Panc1 (cell line): ENCODE measurements around the gene ITGBL1. TPM values are rescaled to one million over a fixed set of nuclear protein-coding genes. Genes with fewer than 3 reads are reported as not detected.

Source experiments
- ATAC-seq: fragments of 200-7000 bp; cut with Tn5 transposase; 2 replicates; pipeline ENCODE4 v1.9.1; 2020; ENCODE audit warnings: mild to moderate bottlenecking, moderate library complexity
- Bru-seq: library from RNA; stranded (reverse); fragments of 400-500 nt; gene quantifications from one replicate; lab custom pipeline; 2021; lab: Mats Ljungman, UMichigan
- BruChase-seq, 2 experiments: library from RNA; stranded (reverse); fragments of 400-500 nt; gene quantifications; one replicate each; lab custom pipeline; 2021; lab: Mats Ljungman, UMichigan
- BruUV-seq: library from RNA; stranded (reverse); fragments of 400-500 nt; replicated peaks from 2 replicates; lab custom pipeline; 2021; lab: Mats Ljungman, UMichigan
- CTCF ChIA-PET: fragments of 300-600 bp; sonication (Branson Sonifier 250); formaldehyde crosslinking; loops from one replicate; lab custom pipeline; 2022; ENCODE audit warnings: antibody characterized with exemption; lab: Charles Lee
- POLR2A ChIA-PET: fragments of 300-600 bp; sonication (Branson Sonifier 250); formaldehyde crosslinking; loops from one replicate; lab custom pipeline; 2022; ENCODE audit warnings: antibody characterized with exemption; lab: Charles Lee
- DNase-seq: peaks from one replicate; pipeline ENCODE4 v3.0.0-alpha.2; 2010; ENCODE audit warnings: low read depth, low spot score
- H3K27ac ChIP-seq: 2 replicates; pipeline ENCODE4 v1.5.1; 2011; ENCODE audit warnings: mild to moderate bottlenecking, low read length, inconsistent platforms
- H3K27me3 ChIP-seq: fragments of 200-500 bp; sonication (Bioruptor generic); 2 replicates; pipeline ENCODE4 v1.6.0; 2014; ENCODE audit warnings: low read length, inconsistent platforms; ENCODE audit not compliant: control insufficient read depth, insufficient read depth
- H3K36me3 ChIP-seq: fragments of 200-500 bp; sonication (Bioruptor generic); 2 replicates; pipeline ENCODE4 v1.5.1; 2014; ENCODE audit warnings: inconsistent platforms, mild to moderate bottlenecking, low read length, moderate library complexity; ENCODE audit not compliant: control insufficient read depth, insufficient read depth
- H3K4me1 ChIP-seq: 2 replicates; pipeline ENCODE4 v1.5.1; 2011; ENCODE audit warnings: inconsistent platforms, mild to moderate bottlenecking, low read length, moderate library complexity; ENCODE audit not compliant: control insufficient read depth, insufficient read depth
- H3K4me3 ChIP-seq, 2 experiments: 2 replicates each; pipeline ENCODE4 v1.5.1; 2011 to 2012; ENCODE audit warnings: low read depth in 2 of 2, low read length in 2 of 2, mild to moderate bottlenecking in 2 of 2, inconsistent platforms in 1 of 2, moderate library complexity in 1 of 2
- H3K9me3 ChIP-seq: fragments of 200-500 bp; sonication (Bioruptor generic); 2 replicates; pipeline ENCODE4 v1.5.1; 2014; ENCODE audit warnings: low read depth, mild to moderate bottlenecking, inconsistent platforms, low read length, moderate library complexity; ENCODE audit not compliant: control insufficient read depth, insufficient read depth
- CTCF ChIP-seq: fragments of 450-650 bp; IDR thresholded peaks from 2 replicates; pipeline ENCODE4 v1.5.1; 2017; ENCODE audit warnings: mild to moderate bottlenecking
- POLR2AphosphoS5 ChIP-seq: IDR thresholded peaks from 2 replicates; pipeline ENCODE4 v1.6.1; 2012; ENCODE audit warnings: mild to moderate bottlenecking, low read depth, low read length, moderate library complexity
- SIN3A ChIP-seq: IDR thresholded peaks from 2 replicates; pipeline ENCODE4 v1.6.1; 2012; ENCODE audit warnings: low read depth, mild to moderate bottlenecking, low read length, moderate library complexity, borderline replicate concordance; ENCODE audit not compliant: insufficient read depth
- TCF7L2 ChIP-seq: IDR thresholded peaks from 2 replicates; pipeline ENCODE4 v1.6.1; 2011; ENCODE audit warnings: mild to moderate bottlenecking, low read depth, low read length, inconsistent platforms
- in situ Hi-C: cut with HindIII; loops from 2 replicates; pipeline ENCODE4 v1.10.0; 2016; ENCODE audit warnings: low sequenced_read_pairs, low pct_unique_long_range_greater_than_20kb
- intact Hi-C: fragments of 100-400 bp; cut with micrococcal nuclease; formaldehyde crosslinking; loops from one replicate; pipeline ENCODE4 v1.10.0; 2022; ENCODE audit not compliant: unreplicated experiment
- long read RNA-seq: library from polyadenylated mRNA; unstranded; transcript quantifications from one replicate; pipeline ENCODE4 v2.0.0, GENCODE V29; 2021; ENCODE audit not compliant: unreplicated experiment
- polyA plus RNA-seq: library from polyadenylated mRNA; unstranded; fragments of >200 nt; gene quantifications from one replicate; pipeline ENCODE4 v1.2.1, GENCODE V29; 2012; ENCODE audit warnings: missing spikeins; ENCODE audit not compliant: insufficient read length
- total RNA-seq: library from RNA; stranded (reverse); gene quantifications from one replicate; pipeline ENCODE4 v1.2.1, GENCODE V29; 2021; ENCODE audit not compliant: unreplicated experiment
- TF ChIP-seq, protein P1 (sequence below), 2 experiments: IDR thresholded peaks; 2 replicates each; pipeline ENCODE4 v1.6.1; 2011 to 2012; ENCODE audit warnings: low read depth in 2 of 2, control low read depth in 1 of 2, low read length in 1 of 2, mild to moderate bottlenecking in 1 of 2, moderate library complexity in 1 of 2; ENCODE audit not compliant: insufficient read depth in 1 of 2

ITGBL1 gene
- total RNA-seq (14.3 TPM), Bru-seq, nascent RNA (percentile 60 among the genes with signal in this experiment), BruChase-seq, experiment 1, labeled RNA remaining after a 2-hour chase (percentile 49 among the genes with signal in this experiment), BruChase-seq, experiment 2, labeled RNA remaining after a 6-hour chase (percentile 46 among the genes with signal in this experiment)
- 10.1 TPM for polyA plus RNA-seq
- long read RNA-seq, transcript ITGBL1-202 (11 exons, 2,494 nt): major isoform, 12 of 40 reads
- long read RNA-seq, partial matches to known transcripts: 10 of 40 reads
- long read RNA-seq, other reads (novel, unspliced or antisense): 18 of 40 reads

DNA sequence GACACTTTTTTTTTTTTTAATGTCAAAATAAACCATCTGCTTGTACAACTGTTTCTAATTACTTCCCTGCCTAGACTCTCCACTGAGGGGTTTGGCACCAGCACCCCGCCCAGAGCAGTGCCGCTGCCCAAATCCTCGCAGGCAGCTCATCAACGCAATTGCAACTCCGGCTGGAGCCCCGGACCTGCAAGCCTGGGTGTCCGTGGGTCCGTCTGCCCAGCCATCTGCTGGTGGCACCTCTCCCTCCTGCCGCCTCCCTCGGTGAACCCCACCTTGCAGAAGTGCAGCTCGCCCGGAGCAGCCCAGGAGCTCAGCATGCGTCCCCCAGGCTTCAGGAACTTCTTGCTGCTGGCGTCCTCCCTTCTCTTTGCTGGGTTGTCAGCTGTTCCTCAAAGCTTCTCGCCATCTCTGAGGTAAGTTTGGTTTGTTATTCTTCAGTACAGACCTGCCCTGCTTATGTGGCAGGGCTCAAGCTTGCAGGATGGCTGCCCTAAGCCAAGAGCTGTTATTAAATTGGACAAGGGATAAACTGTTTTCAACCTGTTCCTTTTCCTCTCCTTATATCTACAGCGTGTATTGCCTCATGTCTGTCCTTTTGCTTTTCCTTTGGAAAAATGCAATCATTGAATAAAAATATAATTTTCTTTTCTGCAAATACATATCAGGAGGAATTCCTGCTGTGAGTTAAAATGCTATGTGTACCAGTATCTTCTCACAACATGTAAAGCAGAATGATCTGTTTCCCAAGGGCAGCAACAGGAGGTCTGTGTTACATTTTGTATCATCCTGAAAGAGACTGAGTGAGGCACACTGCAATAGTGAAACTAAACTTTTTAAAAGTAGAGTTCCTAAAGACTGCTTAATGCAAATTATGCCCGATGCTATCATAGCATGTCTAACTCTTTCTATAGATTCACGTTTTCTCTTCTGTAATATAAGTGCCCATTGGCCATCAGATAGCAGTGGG lies at the start of gene ITGBL1:
TSS of gene ITGBL1 (plus strand) at position 157 of the 967 bp plus-strand sequence. CDS start at position 316, 159 bp downstream.
- in situ Hi-C loops (no loop called here), intact Hi-C loops (loop anchor here (5.0 kb wide), 1 partner anchor 306 kb away; no protein-coding TSS in a partner anchor)
- TF ChIP-seq POLR2AphosphoS5: no peak
- TF ChIP-seq TCF7L2: no peak
- TF ChIP-seq SIN3A: no peak
- no peak for TF ChIP-seq CTCF
- TF ChIP-seq, protein P1, sequence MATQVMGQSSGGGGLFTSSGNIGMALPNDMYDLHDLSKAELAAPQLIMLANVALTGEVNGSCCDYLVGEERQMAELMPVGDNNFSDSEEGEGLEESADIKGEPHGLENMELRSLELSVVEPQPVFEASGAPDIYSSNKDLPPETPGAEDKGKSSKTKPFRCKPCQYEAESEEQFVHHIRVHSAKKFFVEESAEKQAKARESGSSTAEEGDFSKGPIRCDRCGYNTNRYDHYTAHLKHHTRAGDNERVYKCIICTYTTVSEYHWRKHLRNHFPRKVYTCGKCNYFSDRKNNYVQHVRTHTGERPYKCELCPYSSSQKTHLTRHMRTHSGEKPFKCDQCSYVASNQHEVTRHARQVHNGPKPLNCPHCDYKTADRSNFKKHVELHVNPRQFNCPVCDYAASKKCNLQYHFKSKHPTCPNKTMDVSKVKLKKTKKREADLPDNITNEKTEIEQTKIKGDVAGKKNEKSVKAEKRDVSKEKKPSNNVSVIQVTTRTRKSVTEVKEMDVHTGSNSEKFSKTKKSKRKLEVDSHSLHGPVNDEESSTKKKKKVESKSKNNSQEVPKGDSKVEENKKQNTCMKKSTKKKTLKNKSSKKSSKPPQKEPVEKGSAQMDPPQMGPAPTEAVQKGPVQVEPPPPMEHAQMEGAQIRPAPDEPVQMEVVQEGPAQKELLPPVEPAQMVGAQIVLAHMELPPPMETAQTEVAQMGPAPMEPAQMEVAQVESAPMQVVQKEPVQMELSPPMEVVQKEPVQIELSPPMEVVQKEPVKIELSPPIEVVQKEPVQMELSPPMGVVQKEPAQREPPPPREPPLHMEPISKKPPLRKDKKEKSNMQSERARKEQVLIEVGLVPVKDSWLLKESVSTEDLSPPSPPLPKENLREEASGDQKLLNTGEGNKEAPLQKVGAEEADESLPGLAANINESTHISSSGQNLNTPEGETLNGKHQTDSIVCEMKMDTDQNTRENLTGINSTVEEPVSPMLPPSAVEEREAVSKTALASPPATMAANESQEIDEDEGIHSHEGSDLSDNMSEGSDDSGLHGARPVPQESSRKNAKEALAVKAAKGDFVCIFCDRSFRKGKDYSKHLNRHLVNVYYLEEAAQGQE (IDR thresholded peaks at IDR 0.05; ENCODE audit: insufficient read depth in 1 of 2, low read depth in 2 of 2, low read length in 1 of 2): no peak
- Histone ChIP-seq H3K36me3 (no peaks in the 10 kb centered on the region), H3K4me3 (peak within 1 kb of the TSS; percentile 56 to 76), H3K27me3 (no peaks in the 10 kb centered on the region), H3K4me1 (peaks cover 34% of the 10 kb centered on the region), H3K9me3 (no peaks in the 10 kb centered on the region), H3K27ac (peak within 1 kb of the TSS; percentile 86)
- DNase-seq (no peak), ATAC-seq (peak; percentile 45)
- ChIA-PET CTCF (interaction anchor here (1.0 kb wide), 1 partner anchor 301 kb away, joined by 3 read pairs; no protein-coding TSS in a partner anchor), POLR2A (interaction anchor here (0.5 to 0.7 kb wide), 2 partner anchors 259 to 268 kb away, joined by 3 read pairs; no protein-coding TSS in a partner anchor)
- BruUV-seq: no TSS peak

DNA sequence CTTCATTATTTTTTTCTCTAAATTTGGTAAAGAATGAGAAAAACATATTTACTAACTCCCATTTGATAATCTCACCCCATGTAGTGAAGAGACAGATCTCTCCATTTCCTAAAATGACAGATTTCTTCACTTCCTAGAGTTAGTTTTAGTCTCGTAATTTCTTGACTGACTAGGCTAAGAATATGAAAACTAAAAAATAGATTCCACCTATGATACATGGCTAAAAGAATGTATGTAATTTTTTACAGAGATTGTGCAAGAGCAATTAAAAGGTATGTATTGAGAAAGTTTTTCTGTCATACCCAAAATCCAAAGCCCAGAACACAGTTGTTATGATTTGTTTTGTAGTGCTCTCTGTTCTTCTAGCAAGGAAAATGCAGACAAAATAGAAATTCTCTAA lies 45.7 kb upstream of the ITGBL1 start:
- TF ChIP-seq CTCF (no peak), SIN3A (no peak), TCF7L2 (no peak), POLR2AphosphoS5 (no peak)
- TF ChIP-seq, protein P1 (IDR thresholded peaks at IDR 0.05; ENCODE audit: insufficient read depth in 1 of 2, low read depth in 2 of 2, low read length in 1 of 2): no peak
- ChIA-PET CTCF (no interaction called here), POLR2A (no interaction called here)
- BruUV-seq: no TSS peak
- intact Hi-C loops (no loop called here), in situ Hi-C loops (no loop called here)
- Histone ChIP-seq H3K27me3 (no peaks in the 10 kb centered on the region), H3K9me3 (no peaks in the 10 kb centered on the region), H3K36me3 (no peaks in the 10 kb centered on the region), H3K4me3 (no peak overlapping the region), H3K4me1 (no peaks in the 10 kb centered on the region; the same call in 1 of the 2 replicates), H3K27ac (no peak overlapping the region)
- no peak for DNase-seq
- ATAC-seq: no peak
